WTC11 (cell line): ENCODE data around the gene CACUL1.

Source experiments
- E2F5 ChIP-seq: sonication (generic); formaldehyde crosslinking; IDR thresholded peaks from 2 replicates; pipeline ENCODE4 v1.8.1; 2022; ENCODE audit warnings: mild to moderate bottlenecking, moderate library complexity, missing genetic modification reagents
- FOXK1 ChIP-seq: sonication (generic); formaldehyde crosslinking; IDR thresholded peaks from 2 replicates; pipeline ENCODE4 v1.8.0; 2022; ENCODE audit warnings: mild to moderate bottlenecking, moderate library complexity, missing genetic modification reagents
- JAZF1 ChIP-seq: fragments of 250-450 bp; sonication (Bioruptor Pico); IDR thresholded peaks from 2 replicates; pipeline ENCODE4 v1.9.0; 2021; ENCODE audit warnings: moderate library complexity, mild to moderate bottlenecking, inconsistent platforms
- TF ChIP-seq, protein P1 (sequence below): fragments of 200-600 bp; IDR thresholded peaks from 2 replicates; pipeline ENCODE4 v1.8.0; 2022; ENCODE audit warnings: antibody characterized with exemption

DNA sequence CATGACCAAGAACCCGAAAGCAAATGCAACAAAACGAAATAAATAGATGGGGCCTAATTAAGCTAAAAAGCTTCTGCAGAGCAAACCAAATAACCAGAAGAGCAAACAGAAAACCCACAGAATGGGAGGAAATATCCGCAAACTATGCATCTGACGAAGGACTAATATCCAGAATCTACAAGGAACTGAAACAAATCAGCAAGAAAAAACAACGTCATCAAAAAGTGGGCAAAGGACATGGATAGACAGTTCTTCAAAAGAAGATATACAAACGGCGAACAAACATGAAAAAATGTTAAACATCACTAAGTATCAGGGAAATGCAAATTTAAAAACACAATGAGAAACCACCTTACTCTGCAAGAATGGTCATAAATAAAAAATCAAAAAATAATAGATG, 35.3 kb upstream of the CACUL1 start:
- TF ChIP-seq, protein P1, sequence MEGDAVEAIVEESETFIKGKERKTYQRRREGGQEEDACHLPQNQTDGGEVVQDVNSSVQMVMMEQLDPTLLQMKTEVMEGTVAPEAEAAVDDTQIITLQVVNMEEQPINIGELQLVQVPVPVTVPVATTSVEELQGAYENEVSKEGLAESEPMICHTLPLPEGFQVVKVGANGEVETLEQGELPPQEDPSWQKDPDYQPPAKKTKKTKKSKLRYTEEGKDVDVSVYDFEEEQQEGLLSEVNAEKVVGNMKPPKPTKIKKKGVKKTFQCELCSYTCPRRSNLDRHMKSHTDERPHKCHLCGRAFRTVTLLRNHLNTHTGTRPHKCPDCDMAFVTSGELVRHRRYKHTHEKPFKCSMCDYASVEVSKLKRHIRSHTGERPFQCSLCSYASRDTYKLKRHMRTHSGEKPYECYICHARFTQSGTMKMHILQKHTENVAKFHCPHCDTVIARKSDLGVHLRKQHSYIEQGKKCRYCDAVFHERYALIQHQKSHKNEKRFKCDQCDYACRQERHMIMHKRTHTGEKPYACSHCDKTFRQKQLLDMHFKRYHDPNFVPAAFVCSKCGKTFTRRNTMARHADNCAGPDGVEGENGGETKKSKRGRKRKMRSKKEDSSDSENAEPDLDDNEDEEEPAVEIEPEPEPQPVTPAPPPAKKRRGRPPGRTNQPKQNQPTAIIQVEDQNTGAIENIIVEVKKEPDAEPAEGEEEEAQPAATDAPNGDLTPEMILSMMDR, result no peak
- TF ChIP-seq E2F5 (CRISPR knock-in tag), result no peak
- TF ChIP-seq FOXK1 (CRISPR knock-in tag), result no peak
- TF ChIP-seq JAZF1, result no peak
